Measurements from ENCODE around the gene PITRM1.

- TF ChIP-seq EP300 (IDR thresholded peaks at IDR 0.05) (no peak), CTCF (IDR thresholded peaks at IDR 0.05) (no peak), POLR2A (IDR thresholded peaks at IDR 0.05) (no peak)
Observed at GRCh38 chr10:3210251-3210877, 37.8 kb upstream of the PITRM1 start.
